K562 (cell line): ENCODE measurements around the gene EPN2. TPM values are rescaled to one million over a fixed set of nuclear protein-coding genes. Genes with fewer than 3 reads are reported as not detected.

Experiments used
- BMI1 ChIP-seq: fragments of 150-350 bp; IDR thresholded peaks from 2 replicates; pipeline ENCODE4 v1.6.1; 2014; ENCODE audit warnings: low read length
- THRAP3 ChIP-seq: fragments of 450-650 bp; IDR thresholded peaks from 2 replicates; pipeline ENCODE4 v1.6.1; 2016; ENCODE audit warnings: mild to moderate bottlenecking, inconsistent platforms, borderline replicate concordance
- polyA plus RNA-seq, 8 experiments: library from polyadenylated mRNA; depleted of rRNA in 4 of 8; stranded (reverse) in 5 of 8; unstranded in 3 of 8; fragments of >200 nt; fragmentation: Nextera tagmentation in 2 of 8; fragmentation: Illumina TruSeq in 1 of 8; extraction: Ambion mirVana in 2 of 8; extraction: Trizol in 1 of 8; gene quantifications; 2 replicates each; pipeline versions ENCODE4 v1.2.1 to v1.2.3, GENCODE V29; 2011 to 2014; ENCODE audit warnings: inconsistent platforms in 1 of 8, missing spikeins in 1 of 8
- total RNA-seq, 7 experiments: library from RNA; depleted of rRNA in 6 of 7; stranded (reverse); fragments of >200 nt in 6 of 7; fragmentation: Illumina TruSeq in 2 of 7; extraction: Trizol in 2 of 7; gene quantifications; 2 replicates each; pipeline versions ENCODE4 v1.2.1 to v1.2.3, GENCODE V29; 2011 to 2021; ENCODE audit warnings: low replicate concordance in 1 of 7
- TF ChIP-seq, protein P1 (sequence below): IDR thresholded peaks from 2 replicates; pipeline ENCODE4 v1.6.1; 2011; ENCODE audit warnings: borderline replicate concordance, low read depth, mild to moderate bottlenecking, moderate library complexity, low read length; ENCODE audit not compliant: insufficient read depth, poor library complexity, severe bottlenecking
- TF ChIP-seq, protein P2 (sequence below): fragments of 450-650 bp; IDR thresholded peaks from 2 replicates; pipeline ENCODE4 v1.6.1; 2016; ENCODE audit warnings: mild to moderate bottlenecking, moderate library complexity
- TF ChIP-seq, protein P3 (sequence below): fragments of 250-450 bp; sonication (Bioruptor Pico); IDR thresholded peaks from 2 replicates; pipeline ENCODE4 v1.8.0; 2022; ENCODE audit warnings: inconsistent platforms
- TF ChIP-seq, protein P4 (sequence below): sonication (generic); formaldehyde crosslinking; IDR thresholded peaks from 2 replicates; pipeline ENCODE4 v1.8.0; 2022; ENCODE audit warnings: missing genetic modification reagents, mild to moderate bottlenecking, moderate library complexity, borderline replicate concordance

EPN2 gene
- total and polyA plus RNA-seq, 9 of the 15 experiments (the other 6 are each of a cell fraction or from before 2014, with no cell fraction given): 1.0 to 12.9 (median 8.9) TPM

DNA sequence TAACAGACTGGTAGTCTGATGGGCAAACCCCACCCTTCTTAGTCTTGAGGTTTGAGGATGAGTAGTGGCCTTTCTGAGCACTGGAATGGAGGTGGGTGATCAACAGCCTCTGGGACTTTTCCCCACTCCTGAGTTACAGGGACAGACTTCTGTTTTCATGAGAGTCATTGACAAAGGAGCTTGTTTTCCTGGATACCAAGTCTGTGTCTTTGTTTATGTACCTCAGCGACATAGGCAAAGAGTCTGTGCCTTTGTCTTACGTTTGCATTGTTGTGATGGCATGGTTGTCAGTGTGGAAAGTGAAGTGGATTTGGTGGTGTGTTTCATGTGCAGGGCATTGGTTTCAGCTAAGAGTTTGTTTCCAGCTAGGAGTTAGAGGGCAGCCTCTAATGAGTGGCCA is 17.5 kb downstream of the EPN2 start (continued):
- TF ChIP-seq, protein P1, sequence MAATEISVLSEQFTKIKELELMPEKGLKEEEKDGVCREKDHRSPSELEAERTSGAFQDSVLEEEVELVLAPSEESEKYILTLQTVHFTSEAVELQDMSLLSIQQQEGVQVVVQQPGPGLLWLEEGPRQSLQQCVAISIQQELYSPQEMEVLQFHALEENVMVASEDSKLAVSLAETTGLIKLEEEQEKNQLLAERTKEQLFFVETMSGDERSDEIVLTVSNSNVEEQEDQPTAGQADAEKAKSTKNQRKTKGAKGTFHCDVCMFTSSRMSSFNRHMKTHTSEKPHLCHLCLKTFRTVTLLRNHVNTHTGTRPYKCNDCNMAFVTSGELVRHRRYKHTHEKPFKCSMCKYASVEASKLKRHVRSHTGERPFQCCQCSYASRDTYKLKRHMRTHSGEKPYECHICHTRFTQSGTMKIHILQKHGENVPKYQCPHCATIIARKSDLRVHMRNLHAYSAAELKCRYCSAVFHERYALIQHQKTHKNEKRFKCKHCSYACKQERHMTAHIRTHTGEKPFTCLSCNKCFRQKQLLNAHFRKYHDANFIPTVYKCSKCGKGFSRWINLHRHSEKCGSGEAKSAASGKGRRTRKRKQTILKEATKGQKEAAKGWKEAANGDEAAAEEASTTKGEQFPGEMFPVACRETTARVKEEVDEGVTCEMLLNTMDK: no peak
- TF ChIP-seq THRAP3 (no peak), BMI1 (no peak)
- TF ChIP-seq, protein P2, sequence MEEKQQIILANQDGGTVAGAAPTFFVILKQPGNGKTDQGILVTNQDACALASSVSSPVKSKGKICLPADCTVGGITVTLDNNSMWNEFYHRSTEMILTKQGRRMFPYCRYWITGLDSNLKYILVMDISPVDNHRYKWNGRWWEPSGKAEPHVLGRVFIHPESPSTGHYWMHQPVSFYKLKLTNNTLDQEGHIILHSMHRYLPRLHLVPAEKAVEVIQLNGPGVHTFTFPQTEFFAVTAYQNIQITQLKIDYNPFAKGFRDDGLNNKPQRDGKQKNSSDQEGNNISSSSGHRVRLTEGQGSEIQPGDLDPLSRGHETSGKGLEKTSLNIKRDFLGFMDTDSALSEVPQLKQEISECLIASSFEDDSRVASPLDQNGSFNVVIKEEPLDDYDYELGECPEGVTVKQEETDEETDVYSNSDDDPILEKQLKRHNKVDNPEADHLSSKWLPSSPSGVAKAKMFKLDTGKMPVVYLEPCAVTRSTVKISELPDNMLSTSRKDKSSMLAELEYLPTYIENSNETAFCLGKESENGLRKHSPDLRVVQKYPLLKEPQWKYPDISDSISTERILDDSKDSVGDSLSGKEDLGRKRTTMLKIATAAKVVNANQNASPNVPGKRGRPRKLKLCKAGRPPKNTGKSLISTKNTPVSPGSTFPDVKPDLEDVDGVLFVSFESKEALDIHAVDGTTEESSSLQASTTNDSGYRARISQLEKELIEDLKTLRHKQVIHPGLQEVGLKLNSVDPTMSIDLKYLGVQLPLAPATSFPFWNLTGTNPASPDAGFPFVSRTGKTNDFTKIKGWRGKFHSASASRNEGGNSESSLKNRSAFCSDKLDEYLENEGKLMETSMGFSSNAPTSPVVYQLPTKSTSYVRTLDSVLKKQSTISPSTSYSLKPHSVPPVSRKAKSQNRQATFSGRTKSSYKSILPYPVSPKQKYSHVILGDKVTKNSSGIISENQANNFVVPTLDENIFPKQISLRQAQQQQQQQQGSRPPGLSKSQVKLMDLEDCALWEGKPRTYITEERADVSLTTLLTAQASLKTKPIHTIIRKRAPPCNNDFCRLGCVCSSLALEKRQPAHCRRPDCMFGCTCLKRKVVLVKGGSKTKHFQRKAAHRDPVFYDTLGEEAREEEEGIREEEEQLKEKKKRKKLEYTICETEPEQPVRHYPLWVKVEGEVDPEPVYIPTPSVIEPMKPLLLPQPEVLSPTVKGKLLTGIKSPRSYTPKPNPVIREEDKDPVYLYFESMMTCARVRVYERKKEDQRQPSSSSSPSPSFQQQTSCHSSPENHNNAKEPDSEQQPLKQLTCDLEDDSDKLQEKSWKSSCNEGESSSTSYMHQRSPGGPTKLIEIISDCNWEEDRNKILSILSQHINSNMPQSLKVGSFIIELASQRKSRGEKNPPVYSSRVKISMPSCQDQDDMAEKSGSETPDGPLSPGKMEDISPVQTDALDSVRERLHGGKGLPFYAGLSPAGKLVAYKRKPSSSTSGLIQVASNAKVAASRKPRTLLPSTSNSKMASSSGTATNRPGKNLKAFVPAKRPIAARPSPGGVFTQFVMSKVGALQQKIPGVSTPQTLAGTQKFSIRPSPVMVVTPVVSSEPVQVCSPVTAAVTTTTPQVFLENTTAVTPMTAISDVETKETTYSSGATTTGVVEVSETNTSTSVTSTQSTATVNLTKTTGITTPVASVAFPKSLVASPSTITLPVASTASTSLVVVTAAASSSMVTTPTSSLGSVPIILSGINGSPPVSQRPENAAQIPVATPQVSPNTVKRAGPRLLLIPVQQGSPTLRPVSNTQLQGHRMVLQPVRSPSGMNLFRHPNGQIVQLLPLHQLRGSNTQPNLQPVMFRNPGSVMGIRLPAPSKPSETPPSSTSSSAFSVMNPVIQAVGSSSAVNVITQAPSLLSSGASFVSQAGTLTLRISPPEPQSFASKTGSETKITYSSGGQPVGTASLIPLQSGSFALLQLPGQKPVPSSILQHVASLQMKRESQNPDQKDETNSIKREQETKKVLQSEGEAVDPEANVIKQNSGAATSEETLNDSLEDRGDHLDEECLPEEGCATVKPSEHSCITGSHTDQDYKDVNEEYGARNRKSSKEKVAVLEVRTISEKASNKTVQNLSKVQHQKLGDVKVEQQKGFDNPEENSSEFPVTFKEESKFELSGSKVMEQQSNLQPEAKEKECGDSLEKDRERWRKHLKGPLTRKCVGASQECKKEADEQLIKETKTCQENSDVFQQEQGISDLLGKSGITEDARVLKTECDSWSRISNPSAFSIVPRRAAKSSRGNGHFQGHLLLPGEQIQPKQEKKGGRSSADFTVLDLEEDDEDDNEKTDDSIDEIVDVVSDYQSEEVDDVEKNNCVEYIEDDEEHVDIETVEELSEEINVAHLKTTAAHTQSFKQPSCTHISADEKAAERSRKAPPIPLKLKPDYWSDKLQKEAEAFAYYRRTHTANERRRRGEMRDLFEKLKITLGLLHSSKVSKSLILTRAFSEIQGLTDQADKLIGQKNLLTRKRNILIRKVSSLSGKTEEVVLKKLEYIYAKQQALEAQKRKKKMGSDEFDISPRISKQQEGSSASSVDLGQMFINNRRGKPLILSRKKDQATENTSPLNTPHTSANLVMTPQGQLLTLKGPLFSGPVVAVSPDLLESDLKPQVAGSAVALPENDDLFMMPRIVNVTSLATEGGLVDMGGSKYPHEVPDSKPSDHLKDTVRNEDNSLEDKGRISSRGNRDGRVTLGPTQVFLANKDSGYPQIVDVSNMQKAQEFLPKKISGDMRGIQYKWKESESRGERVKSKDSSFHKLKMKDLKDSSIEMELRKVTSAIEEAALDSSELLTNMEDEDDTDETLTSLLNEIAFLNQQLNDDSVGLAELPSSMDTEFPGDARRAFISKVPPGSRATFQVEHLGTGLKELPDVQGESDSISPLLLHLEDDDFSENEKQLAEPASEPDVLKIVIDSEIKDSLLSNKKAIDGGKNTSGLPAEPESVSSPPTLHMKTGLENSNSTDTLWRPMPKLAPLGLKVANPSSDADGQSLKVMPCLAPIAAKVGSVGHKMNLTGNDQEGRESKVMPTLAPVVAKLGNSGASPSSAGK: no peak
- TF ChIP-seq, protein P3, sequence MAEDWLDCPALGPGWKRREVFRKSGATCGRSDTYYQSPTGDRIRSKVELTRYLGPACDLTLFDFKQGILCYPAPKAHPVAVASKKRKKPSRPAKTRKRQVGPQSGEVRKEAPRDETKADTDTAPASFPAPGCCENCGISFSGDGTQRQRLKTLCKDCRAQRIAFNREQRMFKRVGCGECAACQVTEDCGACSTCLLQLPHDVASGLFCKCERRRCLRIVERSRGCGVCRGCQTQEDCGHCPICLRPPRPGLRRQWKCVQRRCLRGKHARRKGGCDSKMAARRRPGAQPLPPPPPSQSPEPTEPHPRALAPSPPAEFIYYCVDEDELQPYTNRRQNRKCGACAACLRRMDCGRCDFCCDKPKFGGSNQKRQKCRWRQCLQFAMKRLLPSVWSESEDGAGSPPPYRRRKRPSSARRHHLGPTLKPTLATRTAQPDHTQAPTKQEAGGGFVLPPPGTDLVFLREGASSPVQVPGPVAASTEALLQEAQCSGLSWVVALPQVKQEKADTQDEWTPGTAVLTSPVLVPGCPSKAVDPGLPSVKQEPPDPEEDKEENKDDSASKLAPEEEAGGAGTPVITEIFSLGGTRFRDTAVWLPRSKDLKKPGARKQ: no peak
- TF ChIP-seq, protein P4, sequence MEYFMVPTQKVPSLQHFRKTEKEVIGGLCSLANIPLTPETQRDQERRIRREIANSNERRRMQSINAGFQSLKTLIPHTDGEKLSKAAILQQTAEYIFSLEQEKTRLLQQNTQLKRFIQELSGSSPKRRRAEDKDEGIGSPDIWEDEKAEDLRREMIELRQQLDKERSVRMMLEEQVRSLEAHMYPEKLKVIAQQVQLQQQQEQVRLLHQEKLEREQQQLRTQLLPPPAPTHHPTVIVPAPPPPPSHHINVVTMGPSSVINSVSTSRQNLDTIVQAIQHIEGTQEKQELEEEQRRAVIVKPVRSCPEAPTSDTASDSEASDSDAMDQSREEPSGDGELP (CRISPR knock-in tag): no peak
